ENCODE measurements around the gene FAM3C.

Gene FAM3C

DNA sequence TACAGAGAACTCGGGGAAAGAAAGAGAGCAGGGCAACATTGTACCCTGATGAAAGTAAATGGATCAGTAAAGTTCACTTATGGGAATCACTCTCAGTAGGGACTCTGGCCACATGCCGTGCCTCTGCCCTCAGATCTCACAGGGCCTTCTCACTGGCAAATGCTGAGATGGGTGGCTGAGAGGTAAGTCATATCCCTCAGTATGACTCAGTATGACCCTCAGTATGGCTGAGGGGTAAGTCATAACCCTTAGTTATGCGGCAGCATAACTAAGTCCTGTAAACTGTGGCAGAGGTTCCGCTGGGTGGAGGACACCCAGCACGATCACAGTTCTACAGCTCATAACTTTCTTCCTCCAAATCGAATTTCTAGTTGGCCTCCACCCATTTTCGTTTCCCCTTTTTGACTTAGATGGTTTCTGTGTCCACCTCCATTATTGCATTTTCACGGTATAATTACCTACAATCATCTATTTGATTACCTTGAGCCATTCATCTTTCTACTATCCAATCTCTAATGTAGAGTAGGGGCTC lies 93.8 kb downstream of the FAM3C start:
- DNase-seq (ENCODE audit: low read depth in 1 of 2, low spot score in 1 of 2) = no peak

GRCh38 chr7:121301446-121302213 lies 94.5 kb downstream of the FAM3C start:
- no peak for DNase-seq (ENCODE audit: low read depth in 1 of 2, low spot score in 1 of 2)

GRCh38 chr7:121300685-121301420 lies 95.3 kb downstream of the FAM3C start:
- DNase-seq (ENCODE audit: low read depth in 1 of 2, low spot score in 1 of 2) = no peak

Measured in activated CD4-positive, alpha-beta T cell treated with anti-CD3 and anti-CD28 coated beads, Interleukin-2, amount 50 U/mL, for 24 hours (primary cell).